ENCODE data around the gene PZP. TPM values are rescaled to one million over a fixed set of nuclear protein-coding genes. Genes with fewer than 3 reads are reported as not detected.

Gene PZP
- total and polyA plus RNA-seq, 11 donors: 0.08 to 1.1 (median 0.52) TPM; not detected in 1

GRCh38 chr12:9104087-9104486, 104.1 kb downstream of the PZP start:
- intact Hi-C loops (cut with DNase I): loop anchor here in 2 of 10 donors (5.0 kb wide), 1 partner anchor 37 kb away; no protein-coding TSS in a partner anchor
- Histone ChIP-seq H3K27ac (no peak overlapping the region), H3K9me3 (no peaks in the 10 kb centered on the region), H3K4me1 (peaks cover 0 to 25% (median 4%) of the 10 kb centered on the region in 12 donors), H3K4me3 (no peak overlapping the region), H3K27me3 (no peaks in the 10 kb centered on the region), H3K36me3 (peaks cover 0 to 100% (median 98%) of the 10 kb centered on the region in 9 donors)
- TF ChIP-seq POLR2A (IDR thresholded peaks at IDR 0.05) (no peak), CTCF (IDR thresholded peaks at IDR 0.05) (no peak)
- DNase-seq (no peak), ATAC-seq (no peak)
- 61 to 91% (median 72%) methylated on average over 4 of the region's 4 CpGs for WGBS, 4 donors

GRCh38 chr12:9103050-9103849, 104.9 kb downstream of the PZP start:
- ATAC-seq: no peak
- 83 to 91% (median 89%) methylated on average over 4 of the region's 4 CpGs for WGBS, 4 donors
- DNase-seq: no peak
- Histone ChIP-seq H3K27ac (no peak overlapping the region), H3K4me1 (peaks cover 0 to 16% (median 3%) of the 10 kb centered on the region in 12 donors), H3K9me3 (no peaks in the 10 kb centered on the region), H3K27me3 (no peaks in the 10 kb centered on the region), H3K36me3 (peaks cover 0 to 100% (median 98%) of the 10 kb centered on the region in 9 donors), H3K4me3 (no peak overlapping the region)
- TF ChIP-seq POLR2A (IDR thresholded peaks at IDR 0.05): no peak
- no peak for TF ChIP-seq CTCF (IDR thresholded peaks at IDR 0.05)
- intact Hi-C loops (cut with DNase I): loop anchor here in 2 of 10 donors (5.0 kb wide), 1 partner anchor 36 kb away; no protein-coding TSS in a partner anchor

GRCh38 chr12:9101018-9101687, 107.0 kb downstream of the PZP start:
- ATAC-seq (no peak), DNase-seq (no peak)
- Histone ChIP-seq H3K9me3 (no peaks in the 10 kb centered on the region), H3K36me3 (peaks cover 0 to 100% (median 100%) of the 10 kb centered on the region in 9 donors), H3K4me3 (no peak overlapping the region), H3K27ac (no peak overlapping the region), H3K4me1 (peaks cover 0 to 5% (median 0%) of the 10 kb centered on the region in 12 donors), H3K27me3 (no peaks in the 10 kb centered on the region)
- intact Hi-C loops (cut with DNase I): loop anchor here in 2 of 10 donors (5.0 kb wide), 1 partner anchor 34 kb away; no protein-coding TSS in a partner anchor
- TF ChIP-seq POLR2A (IDR thresholded peaks at IDR 0.05) (no peak), CTCF (IDR thresholded peaks at IDR 0.05) (no peak)
- WGBS, 4 donors: 74 to 82% (median 79%) methylated on average over 8 of the region's 8 CpGs
